ENCODE results near the gene SBSN. TPM values are rescaled to one million over a fixed set of nuclear protein-coding genes. Genes with fewer than 3 reads are reported as not detected.

Gene SBSN
- total and polyA plus RNA-seq, 10 of the 15 experiments (the other 5 are each of a cell fraction or from before 2014, with no cell fraction given), result 0.09 TPM; not detected in 9

DNA sequence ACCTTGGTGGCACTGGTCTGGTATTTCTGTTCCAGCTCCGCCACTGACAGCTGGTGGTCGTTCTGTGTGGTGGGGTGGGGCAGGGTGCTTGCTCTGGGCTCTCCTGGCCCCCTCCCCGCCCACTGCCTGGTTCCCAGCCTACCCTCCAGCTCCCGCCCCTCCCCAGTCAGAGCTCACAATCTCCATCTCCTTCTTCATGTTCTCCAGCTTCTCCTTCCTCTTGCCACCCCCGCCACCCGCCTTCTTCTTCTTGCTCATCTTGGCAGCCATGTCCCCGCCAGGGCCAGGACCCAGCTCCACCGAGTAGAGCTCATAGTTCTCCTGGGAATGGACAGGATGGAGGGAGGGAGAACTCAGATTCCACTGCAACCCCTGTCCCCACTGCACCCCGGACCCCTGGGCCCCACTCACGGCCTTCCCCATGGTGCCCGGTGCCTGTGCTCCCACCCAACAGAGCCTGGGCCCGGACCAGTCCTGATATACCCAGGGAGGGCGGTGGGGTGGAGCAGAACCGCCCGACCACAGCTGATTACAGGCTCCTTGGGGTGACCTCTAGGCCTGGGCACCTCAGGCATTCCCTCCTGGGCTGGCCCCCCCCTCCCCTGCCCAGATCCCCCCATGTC is 35.2 kb upstream of the SBSN start, which contains the start of gene ATP4A:
TSS of gene ATP4A (minus strand) at position 452 of the 623 bp plus-strand sequence. CDS start at position 423, 29 bp downstream.
- H3K9me3 ChIP-seq (replicated peaks; ENCODE audit: control insufficient read depth, insufficient read depth, low read length), result no peaks in the 10 kb centered on the region
- TF ChIP-seq BMI1 (IDR thresholded peaks at IDR 0.05; ENCODE audit: borderline replicate concordance) (no peak), MEF2A (IDR thresholded peaks at IDR 0.05; ENCODE audit: insufficient read depth, low read depth, low read length) (no peak), BHLHE40 (IDR thresholded peaks at IDR 0.05; ENCODE audit: borderline replicate concordance in 1 of 2, low read depth in 2 of 2, low read length in 1 of 2) (no peak), PAX8 (IDR thresholded peaks at IDR 0.05) (no peak), MYB (IDR thresholded peaks at IDR 0.05; ENCODE audit: borderline replicate concordance, low read depth, low read length) (no peak), RELB (IDR thresholded peaks at IDR 0.05; ENCODE audit: low read depth) (no peak)
- TF ChIP-seq, protein P1, sequence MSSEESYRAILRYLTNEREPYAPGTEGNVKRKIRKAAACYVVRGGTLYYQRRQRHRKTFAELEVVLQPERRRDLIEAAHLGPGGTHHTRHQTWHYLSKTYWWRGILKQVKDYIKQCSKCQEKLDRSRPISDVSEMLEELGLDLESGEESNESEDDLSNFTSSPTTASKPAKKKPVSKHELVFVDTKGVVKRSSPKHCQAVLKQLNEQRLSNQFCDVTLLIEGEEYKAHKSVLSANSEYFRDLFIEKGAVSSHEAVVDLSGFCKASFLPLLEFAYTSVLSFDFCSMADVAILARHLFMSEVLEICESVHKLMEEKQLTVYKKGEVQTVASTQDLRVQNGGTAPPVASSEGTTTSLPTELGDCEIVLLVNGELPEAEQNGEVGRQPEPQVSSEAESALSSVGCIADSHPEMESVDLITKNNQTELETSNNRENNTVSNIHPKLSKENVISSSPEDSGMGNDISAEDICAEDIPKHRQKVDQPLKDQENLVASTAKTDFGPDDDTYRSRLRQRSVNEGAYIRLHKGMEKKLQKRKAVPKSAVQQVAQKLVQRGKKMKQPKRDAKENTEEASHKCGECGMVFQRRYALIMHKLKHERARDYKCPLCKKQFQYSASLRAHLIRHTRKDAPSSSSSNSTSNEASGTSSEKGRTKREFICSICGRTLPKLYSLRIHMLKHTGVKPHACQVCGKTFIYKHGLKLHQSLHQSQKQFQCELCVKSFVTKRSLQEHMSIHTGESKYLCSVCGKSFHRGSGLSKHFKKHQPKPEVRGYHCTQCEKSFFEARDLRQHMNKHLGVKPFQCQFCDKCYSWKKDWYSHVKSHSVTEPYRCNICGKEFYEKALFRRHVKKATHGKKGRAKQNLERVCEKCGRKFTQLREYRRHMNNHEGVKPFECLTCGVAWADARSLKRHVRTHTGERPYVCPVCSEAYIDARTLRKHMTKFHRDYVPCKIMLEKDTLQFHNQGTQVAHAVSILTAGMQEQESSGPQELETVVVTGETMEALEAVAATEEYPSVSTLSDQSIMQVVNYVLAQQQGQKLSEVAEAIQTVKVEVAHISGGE (CRISPR knock-in tag; IDR thresholded peaks at IDR 0.05), result no peak
- H4K20me1 ChIP-seq (ENCODE audit: control insufficient read depth, insufficient read depth), result no peaks in the 10 kb centered on the region
- H3K79me2 ChIP-seq (ENCODE audit: control insufficient read depth, insufficient read depth, low read length), result no peaks in the 10 kb centered on the region
- SMC1A ChIA-PET (ENCODE audit: uncharacterized antibody, unreplicated experiment), result no interaction called here
- intact Hi-C loops (cut with micrococcal nuclease; ENCODE audit: unreplicated experiment) (no loop called here), in situ Hi-C loops (cut with MboI) (no loop called here)
- H3K4me1 ChIP-seq (ENCODE audit: control insufficient read depth, insufficient read depth, low read length), result peaks cover 26% of the 10 kb centered on the region
- CTCF ChIA-PET, result interaction anchor here (0.6 kb wide), 1 partner anchor 17 kb away, joined by 3 read pairs; no protein-coding TSS in a partner anchor
- H2AFZ ChIP-seq (ENCODE audit: control insufficient read depth, low read depth, low read length), result no peak within 1 kb of the TSS
- H3K4me3 ChIP-seq, result no peak within 1 kb of the TSS
- no peaks in the 10 kb centered on the region for H3K27me3 ChIP-seq (replicated peaks in 1 of 2; ENCODE audit: control insufficient read depth in 2 of 2, insufficient read depth in 2 of 2, low read length in 1 of 2)
- WGBS (ENCODE audit: insufficient coverage, insufficient replicate concordance, low lambda C conversion rate, missing lambda C conversion rate), result 3% methylated on average over 6 of the region's 15 CpGs
- no peak for DNase-seq (ENCODE audit: low read depth, low spot score)
- H3K9ac ChIP-seq (ENCODE audit: control insufficient read depth, insufficient read depth, low read length), result no peak within 1 kb of the TSS
- H3K27ac ChIP-seq (ENCODE audit: control insufficient read depth, insufficient read depth), result no peak within 1 kb of the TSS
- RAD21 ChIA-PET (ENCODE audit: unreplicated experiment), result no interaction called here
- FAIRE-seq, result no peak
- BruUV-seq (replicated peaks), result no TSS peak
- no peak for ATAC-seq
- H3K4me2 ChIP-seq (ENCODE audit: control insufficient read depth, insufficient read depth), result no peak within 1 kb of the TSS
- POLR2A ChIA-PET, result interaction anchor here (0.6 kb wide), 2 partner anchors 8 to 29 kb away, joined by 3 to 10 read pairs; no protein-coding TSS in a partner anchor
- no peaks in the 10 kb centered on the region for H3K36me3 ChIP-seq (ENCODE audit: control insufficient read depth in 2 of 2, insufficient read depth in 2 of 2, low read length in 1 of 2)

All from GM12878 (cell line).